Measurements from ENCODE around the gene PNPLA1.

PNPLA1 gene

GRCh38 chr6:36339146-36339545 is 69.3 kb downstream of the PNPLA1 start:
- DNase-seq, result no peak

- no peak for DNase-seq
Measured at GRCh38 chr6:36340306-36340617, 70.4 kb downstream of the PNPLA1 start.

GRCh38 chr6:36340618-36341454 is 71.0 kb downstream of the PNPLA1 start:
- no peak for DNase-seq

- DNase-seq, result no peak
Measured at GRCh38 chr6:36343109-36343680, 73.3 kb downstream of the PNPLA1 start.

GRCh38 chr6:36345681-36346466 is 76.0 kb downstream of the PNPLA1 start:
- no peak for DNase-seq

- no peak for DNase-seq
Measured at GRCh38 chr6:36346486-36347273, 76.8 kb downstream of the PNPLA1 start.

GRCh38 chr6:36347621-36348020 is 77.8 kb downstream of the PNPLA1 start:
- no peak for DNase-seq

- DNase-seq, result no peak
Measured at GRCh38 chr6:36349240-36349639, 79.4 kb downstream of the PNPLA1 start.

GRCh38 chr6:36350082-36350481 is 80.2 kb downstream of the PNPLA1 start:
- no peak for DNase-seq

- no peak for DNase-seq
Measured at GRCh38 chr6:36350681-36351571, 81.1 kb downstream of the PNPLA1 start.

- no peak for DNase-seq
Measured at GRCh38 chr6:36352477-36353157, 82.8 kb downstream of the PNPLA1 start.

- peak; percentile 16 for DNase-seq
Measured at GRCh38 chr6:36353411-36353915, 83.6 kb downstream of the PNPLA1 start.

- no peak for DNase-seq
Measured at GRCh38 chr6:36355819-36356218, 86.0 kb downstream of the PNPLA1 start.

GRCh38 chr6:36357872-36358225 is 88.0 kb downstream of the PNPLA1 start:
- DNase-seq, result no peak

Measured in T1000 (cell line).